Measurements from ENCODE around the gene CYP2A6. TPM values are rescaled to one million over a fixed set of nuclear protein-coding genes. Genes with fewer than 3 reads are reported as not detected.
"Not testable (repeated sequence)": the region's sequence is repeated elsewhere in the genome, so short reads cannot be mapped to it uniquely, and the experiment has no call there.

CYP2A6 gene
- total RNA-seq, 2 donors from 2014 or later: not detected

DNA sequence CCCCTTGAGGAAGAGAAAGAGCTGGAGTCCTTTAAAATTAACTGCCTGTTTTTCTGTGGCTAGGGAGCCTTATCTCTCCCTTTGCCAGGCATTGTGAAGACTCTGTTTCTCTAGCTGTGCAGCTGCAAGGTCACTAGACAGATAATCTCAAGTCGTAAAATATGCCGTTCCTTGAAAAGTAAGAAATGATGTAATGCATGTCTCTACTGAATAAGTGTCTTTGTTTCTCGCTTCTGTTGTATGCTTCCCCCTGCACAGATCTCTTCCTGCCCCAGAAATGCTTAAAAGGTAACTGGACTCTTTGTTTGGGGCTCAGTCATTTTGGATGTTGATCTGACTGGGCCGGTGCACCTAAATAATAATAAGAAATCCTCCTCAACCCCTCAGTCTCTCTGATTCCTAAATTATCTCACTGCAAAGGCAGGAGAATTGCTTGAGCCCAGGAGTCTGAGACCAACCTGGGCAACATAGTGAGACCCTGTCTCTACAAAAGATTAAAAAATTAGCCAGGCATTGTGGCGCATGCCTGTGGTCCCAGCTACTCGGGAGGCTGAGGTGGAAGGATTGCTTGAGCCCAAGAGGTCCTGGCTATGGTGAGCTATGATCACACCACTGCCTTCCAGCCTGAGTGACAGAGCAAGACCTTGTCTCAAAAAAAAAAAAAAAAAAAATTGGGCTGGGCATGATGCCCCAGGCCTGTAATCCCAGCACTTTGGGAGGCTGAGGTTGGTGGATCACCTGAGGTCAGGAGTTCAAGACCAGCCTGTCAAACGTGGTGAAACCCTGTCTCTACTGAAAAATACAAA, 16.3 kb downstream of the CYP2A6 start:
- not testable (repeated sequence) for ATAC-seq; H3K9me3 Mint-ChIP-seq; DNase-seq (ENCODE audit: low spot score); H3K36me3 Mint-ChIP-seq; H3K27me3 Mint-ChIP-seq; H3K4me1 Mint-ChIP-seq (ENCODE audit: low read depth in 2 of 2); H3K4me3 Mint-ChIP-seq; H3K27ac Mint-ChIP-seq

DNA sequence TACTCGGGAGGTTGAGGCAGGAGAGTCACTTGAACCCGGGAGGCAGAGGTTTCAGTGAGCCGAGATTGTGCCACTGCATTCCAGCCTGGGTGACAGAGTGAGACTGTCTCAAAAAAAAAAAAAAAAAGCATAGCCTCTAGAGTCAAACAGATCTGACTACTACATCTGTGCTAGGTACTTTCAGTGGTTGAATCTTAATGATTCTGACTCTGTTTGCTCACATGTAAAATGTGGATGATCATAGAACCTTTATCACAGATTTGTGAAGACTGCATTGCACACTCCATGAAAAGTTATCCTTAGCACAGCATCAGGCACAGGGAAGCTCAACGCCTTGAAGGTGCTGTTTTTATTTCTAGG, 17.8 kb downstream of the CYP2A6 start:
- ATAC-seq; H3K36me3 Mint-ChIP-seq; H3K4me1 Mint-ChIP-seq (ENCODE audit: low read depth in 2 of 2); H3K9me3 Mint-ChIP-seq; H3K27me3 Mint-ChIP-seq; DNase-seq (ENCODE audit: low spot score); H3K4me3 Mint-ChIP-seq; H3K27ac Mint-ChIP-seq: not testable (repeated sequence)

DNA sequence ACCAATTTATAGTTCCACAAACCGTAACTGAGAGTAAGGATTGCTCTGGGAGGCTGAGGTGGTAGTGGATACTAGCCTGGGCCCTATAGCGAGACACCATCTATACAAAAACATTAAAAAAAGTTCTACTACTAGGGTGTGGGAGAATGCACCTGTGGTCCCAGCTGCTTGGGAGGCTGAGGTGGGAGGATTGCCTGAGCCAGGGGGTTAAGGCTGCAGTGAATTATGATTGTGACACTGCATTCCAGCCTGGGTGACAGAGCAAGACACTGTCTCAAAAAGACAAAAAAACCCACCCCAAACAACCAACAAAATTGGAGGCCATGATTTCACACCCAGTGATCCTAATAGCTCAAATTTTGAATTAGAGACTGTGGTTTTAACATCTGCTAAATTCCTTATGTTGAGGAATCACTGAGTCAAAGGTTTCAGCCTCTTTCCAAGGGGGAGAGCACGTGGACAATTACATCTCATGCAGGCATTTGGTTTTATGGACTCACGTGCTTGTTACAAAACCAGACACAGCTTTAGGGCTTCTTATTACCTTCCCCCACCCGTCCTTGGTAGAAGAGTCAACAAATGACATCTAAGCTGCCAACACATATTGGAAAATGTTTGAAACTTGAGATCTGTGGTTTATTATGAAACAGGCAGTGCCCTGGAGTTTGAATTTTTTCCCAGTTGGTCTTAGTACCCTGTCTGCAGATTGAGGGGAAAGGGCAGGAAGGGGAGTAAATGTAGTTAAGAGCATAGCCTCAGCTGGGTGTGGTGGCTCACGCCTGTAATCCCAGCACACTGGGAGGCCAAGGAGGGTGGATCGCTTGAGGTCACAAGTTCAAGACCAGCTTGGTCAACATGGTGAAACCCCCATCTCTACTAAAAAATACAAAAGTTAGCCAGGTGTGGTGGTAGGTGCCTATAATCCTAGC, 18.5 kb downstream of the CYP2A6 start:
- no peak overlapping the region for H3K27ac Mint-ChIP-seq
- peaks cover 14 to 15% of the 10 kb centered on the region in 2 donors for H3K4me1 Mint-ChIP-seq (ENCODE audit: low read depth in 2 of 2)
- ATAC-seq (no peak), DNase-seq (ENCODE audit: low spot score) (no peak)
- H3K27me3 Mint-ChIP-seq: no peaks in the 10 kb centered on the region
- H3K36me3 Mint-ChIP-seq: peaks cover 5% of the 10 kb centered on the region
- no peak overlapping the region for H3K4me3 Mint-ChIP-seq
- peaks cover 4% of the 10 kb centered on the region for H3K9me3 Mint-ChIP-seq

DNA sequence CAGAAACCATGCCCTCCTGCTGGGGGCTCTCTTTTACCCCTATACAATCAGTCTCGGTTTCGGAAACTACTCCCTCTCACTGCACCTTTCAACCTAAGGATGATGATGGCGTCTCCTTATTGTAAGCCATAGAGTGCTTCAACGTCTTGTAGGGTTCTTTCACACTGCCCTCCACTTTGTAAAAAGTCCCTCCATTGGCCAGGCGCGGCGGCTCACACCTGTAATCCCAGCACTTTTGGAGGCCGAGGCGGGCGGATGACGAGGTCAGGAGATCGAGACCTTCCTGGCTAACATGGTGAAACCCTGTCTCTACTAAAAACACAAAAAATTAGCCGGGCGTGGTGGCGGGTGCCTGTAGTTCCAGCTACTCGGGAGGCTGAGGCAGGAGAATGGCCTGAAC, 19.5 kb downstream of the CYP2A6 start:
- not testable (repeated sequence) for H3K36me3 Mint-ChIP-seq; H3K27me3 Mint-ChIP-seq; H3K4me3 Mint-ChIP-seq; H3K9me3 Mint-ChIP-seq; DNase-seq (ENCODE audit: low spot score); ATAC-seq; H3K27ac Mint-ChIP-seq
- H3K4me1 Mint-ChIP-seq (ENCODE audit: low read depth in 2 of 2): peaks cover 19 to 24% of the 10 kb centered on the region in 2 donors

DNA sequence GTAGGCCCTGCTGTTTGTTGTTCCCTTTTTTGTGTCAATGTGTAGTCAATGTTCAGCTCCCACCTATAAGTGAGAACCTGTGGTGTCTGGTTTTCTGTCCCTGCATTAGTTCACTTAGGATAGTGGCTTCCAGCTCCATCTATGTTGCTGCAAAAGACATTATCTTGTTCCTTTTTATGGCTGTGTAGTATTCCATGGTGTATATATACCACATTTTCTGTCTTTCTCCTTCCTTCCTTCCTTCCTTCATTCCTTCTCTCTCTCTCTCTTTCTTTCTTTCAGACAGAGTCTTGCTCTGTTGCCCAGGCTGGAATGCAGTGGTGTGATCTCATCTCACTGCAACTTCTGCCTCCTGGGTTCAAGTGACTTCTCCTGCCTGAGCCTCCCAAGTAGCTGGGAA, 21.0 kb downstream of the CYP2A6 start:
- peaks cover 29 to 31% of the 10 kb centered on the region in 2 donors for H3K4me1 Mint-ChIP-seq (ENCODE audit: low read depth in 2 of 2)
- H3K36me3 Mint-ChIP-seq: peaks cover 8% of the 10 kb centered on the region
- H3K4me3 Mint-ChIP-seq: no peak overlapping the region
- H3K27ac Mint-ChIP-seq: peak overlapping the region in 1 of 2 donors; percentile 2
- no peaks in the 10 kb centered on the region for H3K27me3 Mint-ChIP-seq
- ATAC-seq (no peak), DNase-seq (ENCODE audit: low spot score) (no peak)
- peaks cover 4% of the 10 kb centered on the region for H3K9me3 Mint-ChIP-seq

DNA sequence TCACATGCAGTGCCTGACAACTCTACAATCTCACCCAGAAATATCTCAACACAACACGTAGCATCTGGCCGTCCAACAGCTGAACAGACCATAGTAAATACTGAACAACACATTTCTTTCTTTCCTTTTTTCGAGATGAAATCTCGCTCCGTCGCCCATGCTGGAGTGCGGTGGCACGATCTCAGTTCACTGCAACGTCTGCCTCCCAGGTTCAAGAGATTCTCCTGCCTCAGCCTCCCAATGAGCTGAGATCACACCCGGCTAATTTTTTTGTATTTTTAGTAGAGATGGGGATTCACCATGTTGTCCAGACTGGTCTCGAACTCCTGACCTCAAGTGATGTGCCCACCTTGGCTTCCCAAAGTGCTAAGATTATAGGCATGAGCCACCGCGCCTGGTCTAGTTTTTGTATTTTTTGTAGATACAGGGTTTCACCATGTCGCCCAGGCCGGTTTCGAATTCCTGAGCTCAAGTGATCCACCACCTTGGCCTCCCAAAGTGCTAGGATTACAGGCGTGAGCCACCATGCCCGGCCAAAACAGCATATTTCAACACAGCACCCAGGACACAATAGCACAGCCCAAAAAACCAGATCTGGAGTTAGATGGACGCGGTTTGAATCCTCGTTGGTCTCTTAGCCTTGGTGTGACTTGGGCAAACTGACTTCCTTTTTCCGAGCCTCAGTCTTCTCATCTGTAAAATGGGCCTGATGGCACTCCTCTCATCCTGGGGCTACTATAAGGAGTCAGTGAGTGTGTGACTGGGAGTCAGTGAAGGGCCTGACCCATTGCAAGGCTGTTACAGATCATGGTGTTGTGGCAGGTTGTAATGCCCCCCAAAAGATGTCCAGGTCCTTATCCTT, 22.6 kb downstream of the CYP2A6 start:
- DNase-seq (ENCODE audit: low spot score) (no peak), ATAC-seq (no peak)
- H3K27ac Mint-ChIP-seq: peak overlapping the region; percentile 19 to 62
- H3K36me3 Mint-ChIP-seq: peaks cover 8% of the 10 kb centered on the region
- H3K4me3 Mint-ChIP-seq: peak overlapping the region; percentile 53
- H3K4me1 Mint-ChIP-seq (ENCODE audit: low read depth in 2 of 2): peaks cover 39% of the 10 kb centered on the region in 2 donors
- no peaks in the 10 kb centered on the region for H3K27me3 Mint-ChIP-seq
- peaks cover 4% of the 10 kb centered on the region for H3K9me3 Mint-ChIP-seq

DNA sequence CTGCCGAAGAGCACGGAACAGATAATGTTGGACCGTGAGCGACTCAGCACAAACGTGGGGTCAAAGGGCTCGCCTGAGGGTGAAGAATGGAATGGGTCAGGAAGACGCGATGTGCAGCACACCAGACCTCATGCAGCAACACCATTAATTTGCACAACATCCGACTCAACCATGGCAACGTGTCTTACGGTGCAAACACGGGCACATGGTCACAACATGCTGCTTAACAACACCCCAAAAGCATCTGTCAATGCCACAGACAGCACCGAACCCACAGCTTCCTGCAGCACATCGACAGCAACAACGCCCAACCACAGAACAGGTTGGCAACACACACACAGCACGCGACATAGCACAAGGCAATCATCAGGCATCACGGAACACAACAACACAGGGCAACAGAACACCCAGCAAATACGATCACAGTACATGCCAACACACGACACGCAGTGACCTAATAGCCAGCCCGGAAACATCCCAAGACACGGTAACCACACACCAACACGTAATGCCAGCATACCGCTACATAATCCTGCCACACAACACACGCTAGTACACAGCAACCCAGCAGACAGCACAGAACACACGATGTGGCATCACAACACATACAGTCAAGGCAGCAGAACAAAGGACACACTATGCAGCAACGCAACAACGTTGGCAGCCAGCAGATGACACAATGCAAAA, 23.4 kb downstream of the CYP2A6 start:
- H3K4me1 Mint-ChIP-seq (ENCODE audit: low read depth in 2 of 2): peaks cover 37 to 41% of the 10 kb centered on the region in 2 donors
- H3K27ac Mint-ChIP-seq: peak overlapping the region in 1 of 2 donors; percentile 62
- not testable (repeated sequence) for H3K9me3 Mint-ChIP-seq; H3K27me3 Mint-ChIP-seq; DNase-seq (ENCODE audit: low spot score); H3K36me3 Mint-ChIP-seq
- ATAC-seq: peak; percentile 71 to 84
- H3K4me3 Mint-ChIP-seq: peak overlapping the region; percentile 53

DNA sequence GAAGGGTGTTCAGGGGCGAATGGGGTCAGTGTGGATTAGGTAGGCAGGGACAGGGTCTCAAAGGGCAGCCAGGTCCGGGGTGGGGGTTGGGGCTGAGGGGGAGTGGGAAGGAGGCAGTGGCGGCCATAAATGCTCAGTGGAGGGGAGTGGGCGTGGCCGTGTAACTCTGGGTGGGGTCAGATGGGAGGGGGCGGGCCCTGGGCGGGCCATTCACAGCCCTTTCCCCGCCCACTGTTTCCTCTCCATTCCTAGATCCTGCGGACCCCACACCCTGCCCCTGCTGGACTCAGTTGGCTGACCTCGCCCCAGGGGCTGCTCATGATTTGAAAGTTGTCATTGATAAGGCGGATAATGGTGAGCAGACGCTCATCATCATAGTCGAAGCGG, 23.9 kb downstream of the CYP2A6 start:
- not testable (repeated sequence) for ATAC-seq; H3K27me3 Mint-ChIP-seq; H3K9me3 Mint-ChIP-seq; H3K36me3 Mint-ChIP-seq; DNase-seq (ENCODE audit: low spot score)
- Mint-ChIP-seq H3K4me1 (ENCODE audit: low read depth in 2 of 2) (peaks cover 37 to 41% of the 10 kb centered on the region in 2 donors), H3K4me3 (peak overlapping the region; percentile 53), H3K27ac (peak overlapping the region in 1 of 2 donors; percentile 62)

DNA sequence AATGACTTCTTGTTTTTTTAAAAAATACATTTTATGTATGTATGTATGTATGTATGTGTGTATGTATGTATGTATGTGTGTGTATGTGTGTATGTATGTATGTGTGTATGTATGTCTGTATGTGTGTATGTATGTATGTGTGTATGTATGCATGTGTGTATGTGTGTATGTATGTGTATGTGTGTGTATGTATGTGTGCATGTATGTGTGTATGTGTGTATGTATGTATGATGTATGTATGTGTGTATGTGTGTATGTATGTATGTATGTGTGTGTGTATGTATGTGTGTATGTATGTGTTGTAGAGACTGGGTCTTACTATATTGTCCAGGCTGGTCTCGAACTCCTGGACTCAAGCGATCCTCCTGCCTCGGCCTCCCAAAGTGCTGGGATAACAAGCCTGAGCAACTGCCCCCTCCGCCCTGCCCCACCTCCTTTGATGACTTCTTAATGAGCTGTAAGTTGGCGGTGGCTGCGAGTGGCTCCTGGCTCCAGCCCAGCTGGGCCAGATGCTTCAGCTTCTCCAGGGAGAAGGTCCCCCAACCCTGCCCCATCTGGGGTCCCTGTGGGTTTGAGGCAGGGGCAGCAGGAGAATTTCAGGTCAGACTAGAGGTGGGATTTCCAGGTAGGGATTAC, 24.7 kb downstream of the CYP2A6 start:
- not testable (repeated sequence) for ATAC-seq; DNase-seq (ENCODE audit: low spot score); H3K9me3 Mint-ChIP-seq; H3K27me3 Mint-ChIP-seq; H3K27ac Mint-ChIP-seq; H3K4me3 Mint-ChIP-seq; H3K36me3 Mint-ChIP-seq
- peaks cover 37 to 41% of the 10 kb centered on the region in 2 donors for H3K4me1 Mint-ChIP-seq (ENCODE audit: low read depth in 2 of 2)

DNA sequence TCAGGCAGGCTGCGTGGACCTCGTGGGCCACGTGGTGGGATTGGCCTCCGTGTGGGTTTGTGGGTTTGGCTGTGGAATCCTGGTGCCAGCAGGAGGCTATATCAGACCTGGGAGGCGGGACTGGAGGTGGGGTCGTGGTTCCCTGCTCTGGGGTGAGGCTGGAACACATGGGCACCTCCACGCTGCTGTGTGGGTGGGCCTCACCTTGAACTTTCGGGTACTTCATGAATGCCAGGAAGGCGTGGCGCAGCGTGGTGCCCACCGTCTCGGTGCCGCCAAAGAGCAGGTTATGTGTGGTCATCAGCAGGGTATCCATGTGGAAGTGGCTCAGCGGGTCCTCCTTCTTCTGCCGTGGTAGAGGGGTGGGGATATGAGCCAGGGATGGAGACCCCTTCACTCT, 25.3 kb downstream of the CYP2A6 start:
- not testable (repeated sequence) for H3K9me3 Mint-ChIP-seq; ATAC-seq; DNase-seq (ENCODE audit: low spot score); H3K27ac Mint-ChIP-seq; H3K27me3 Mint-ChIP-seq; H3K4me3 Mint-ChIP-seq; H3K36me3 Mint-ChIP-seq
- peaks cover 37 to 41% of the 10 kb centered on the region in 2 donors for H3K4me1 Mint-ChIP-seq (ENCODE audit: low read depth in 2 of 2)

DNA sequence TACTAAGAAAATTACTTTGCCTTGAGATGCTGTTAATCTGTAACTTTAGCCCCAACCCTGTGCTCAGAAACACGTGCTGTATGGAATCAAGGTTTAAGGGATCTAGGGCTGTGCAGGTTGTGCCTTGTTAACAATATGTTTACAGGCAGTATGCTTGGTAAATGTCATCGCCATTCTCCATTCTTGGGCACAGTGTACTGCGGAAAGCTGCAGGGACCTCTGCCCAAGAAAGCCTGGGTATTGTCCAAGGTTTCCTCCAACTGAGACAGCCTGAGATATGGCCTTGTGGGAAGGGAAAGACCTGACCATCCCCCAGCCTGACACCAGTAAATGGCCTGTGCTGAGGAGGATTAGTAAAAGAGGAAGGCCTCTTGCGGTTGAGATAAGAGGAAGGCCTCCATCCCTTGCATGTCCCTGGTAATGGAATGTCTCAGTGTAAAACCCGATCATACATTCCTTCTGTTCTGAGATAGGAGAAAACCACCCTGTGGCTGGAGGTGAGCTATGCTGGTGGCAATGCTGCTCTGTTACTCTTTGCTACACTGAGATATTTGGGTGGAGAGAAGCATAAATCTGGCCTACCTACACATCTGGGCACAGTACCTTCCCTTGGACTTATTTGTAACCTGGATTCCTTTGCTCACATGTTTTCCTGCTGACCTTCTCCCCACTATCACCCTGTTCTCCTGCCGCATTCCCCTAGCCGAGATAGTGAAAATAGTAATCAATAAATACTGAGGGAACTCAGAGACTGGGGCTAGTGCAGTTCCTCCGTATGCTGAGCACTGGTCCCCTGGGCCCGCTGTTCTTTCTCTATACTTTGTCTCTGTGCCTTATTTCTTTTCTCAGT, 27.3 kb downstream of the CYP2A6 start:
- not testable (repeated sequence) for H3K36me3 Mint-ChIP-seq; H3K27me3 Mint-ChIP-seq; H3K4me3 Mint-ChIP-seq; ATAC-seq; H3K9me3 Mint-ChIP-seq; DNase-seq (ENCODE audit: low spot score)
- H3K4me1 Mint-ChIP-seq (ENCODE audit: low read depth in 2 of 2): peaks cover 51 to 56% of the 10 kb centered on the region in 2 donors
- H3K27ac Mint-ChIP-seq: peak overlapping the region; percentile 6 to 86

DNA sequence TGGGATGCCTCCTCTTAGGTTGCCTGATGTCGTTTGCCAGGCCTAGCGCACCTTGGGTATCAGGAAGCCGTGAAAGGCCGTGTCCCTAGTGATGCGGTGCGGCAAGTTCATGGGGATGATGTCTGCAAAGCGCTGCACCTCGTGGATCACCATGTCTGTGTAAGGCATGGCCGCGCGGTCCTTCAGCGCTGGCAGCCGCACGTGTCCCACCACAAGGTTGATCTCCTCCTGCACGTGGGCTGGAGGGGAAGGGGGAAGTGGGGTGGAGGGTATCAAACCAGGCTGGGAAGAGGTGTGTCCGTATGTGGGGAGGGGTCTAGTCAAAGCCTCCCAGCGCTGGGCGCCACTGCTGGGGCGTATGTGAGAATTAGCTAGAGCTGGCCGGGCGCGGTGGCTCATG, 28.1 kb downstream of the CYP2A6 start:
- DNase-seq (ENCODE audit: low spot score) (no peak), ATAC-seq (no peak)
- Mint-ChIP-seq H3K4me3 (no peak overlapping the region), H3K27me3 (no peaks in the 10 kb centered on the region), H3K9me3 (peaks cover 3% of the 10 kb centered on the region), H3K36me3 (peaks cover 7% of the 10 kb centered on the region), H3K27ac (peak overlapping the region in 1 of 2 donors; percentile 64), H3K4me1 (ENCODE audit: low read depth in 2 of 2) (peaks cover 47 to 56% of the 10 kb centered on the region in 2 donors)
